ENCODE measurements around the gene CD320. TPM values are rescaled to one million over a fixed set of nuclear protein-coding genes. Genes with fewer than 3 reads are reported as not detected.
"Not testable (repeated sequence)": the region's sequence is repeated elsewhere in the genome, so short reads cannot be mapped to it uniquely, and the experiment has no call there.

Gene CD320
- total RNA-seq, 2 donors from 2014 or later = 45.2 to 110 TPM

DNA sequence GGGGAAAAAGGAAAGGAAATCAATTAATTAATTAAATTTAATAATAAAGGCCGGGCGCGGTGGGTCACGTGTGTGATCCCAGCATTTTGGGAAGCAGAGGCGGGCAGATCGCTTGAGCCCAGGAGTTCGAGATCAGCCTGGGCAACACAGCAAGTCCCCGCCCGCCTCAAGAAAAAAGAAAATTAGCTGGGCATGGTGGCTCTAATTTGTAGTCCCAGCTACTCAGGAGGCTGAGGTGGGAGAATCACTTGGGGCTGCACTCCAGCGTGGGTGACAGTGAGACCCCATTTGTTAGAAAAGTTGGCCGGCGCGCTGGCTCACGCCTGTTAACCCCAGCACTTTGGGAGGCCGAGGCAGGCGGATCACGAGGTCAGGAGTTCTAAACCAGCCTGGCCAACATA, 733 bp upstream of the CD320 start:
- H3K27me3 Mint-ChIP-seq = no peaks in the 10 kb centered on the region
- H3K9me3 Mint-ChIP-seq = no peaks in the 10 kb centered on the region
- DNase-seq (ENCODE audit: low spot score) (no peak), ATAC-seq (no peak)
- H3K36me3 Mint-ChIP-seq = no peaks in the 10 kb centered on the region
- peak overlapping the region; percentile 79 for H3K4me3 Mint-ChIP-seq
- peak overlapping the region; percentile 68 to 86 for H3K27ac Mint-ChIP-seq
- H3K4me1 Mint-ChIP-seq (ENCODE audit: low read depth in 2 of 2) = peaks cover 25 to 27% of the 10 kb centered on the region in 2 donors

DNA sequence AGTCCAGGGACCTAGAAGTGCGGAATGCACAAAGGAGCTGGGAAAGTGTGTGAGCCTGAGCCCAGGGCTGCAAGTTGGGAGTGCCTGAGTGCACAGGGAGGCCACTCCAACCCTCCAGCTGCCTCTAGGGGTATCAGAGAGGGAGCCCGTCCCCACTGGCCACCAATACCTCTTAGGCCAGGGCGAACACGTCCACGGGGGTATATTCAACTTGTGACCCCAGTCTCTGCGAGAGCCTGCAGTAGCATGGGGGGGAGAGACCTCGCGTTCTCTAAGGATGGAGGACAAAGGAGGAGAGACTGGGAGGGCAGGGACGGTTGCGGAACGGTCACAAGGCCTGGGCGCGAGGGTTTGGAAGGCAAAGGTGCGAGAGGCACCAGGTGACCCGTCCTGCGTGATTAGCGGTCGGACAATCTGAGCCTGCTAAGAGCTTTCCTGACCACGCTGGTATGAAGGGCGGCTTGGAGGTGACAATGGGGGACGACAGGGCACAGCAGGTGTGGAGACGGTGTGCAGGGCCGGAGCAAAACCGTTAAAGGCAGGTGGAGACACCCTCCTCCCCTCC, 676 bp downstream of the CD320 start:
- H3K4me1 Mint-ChIP-seq (ENCODE audit: low read depth in 2 of 2) = peaks cover 25 to 27% of the 10 kb centered on the region in 2 donors
- H3K36me3 Mint-ChIP-seq = no peaks in the 10 kb centered on the region
- peak overlapping the region; percentile 68 to 86 for H3K27ac Mint-ChIP-seq
- no peak for DNase-seq (ENCODE audit: low spot score)
- no peaks in the 10 kb centered on the region for H3K9me3 Mint-ChIP-seq
- H3K4me3 Mint-ChIP-seq = peak overlapping the region; percentile 79
- no peak for ATAC-seq
- H3K27me3 Mint-ChIP-seq = no peaks in the 10 kb centered on the region

DNA sequence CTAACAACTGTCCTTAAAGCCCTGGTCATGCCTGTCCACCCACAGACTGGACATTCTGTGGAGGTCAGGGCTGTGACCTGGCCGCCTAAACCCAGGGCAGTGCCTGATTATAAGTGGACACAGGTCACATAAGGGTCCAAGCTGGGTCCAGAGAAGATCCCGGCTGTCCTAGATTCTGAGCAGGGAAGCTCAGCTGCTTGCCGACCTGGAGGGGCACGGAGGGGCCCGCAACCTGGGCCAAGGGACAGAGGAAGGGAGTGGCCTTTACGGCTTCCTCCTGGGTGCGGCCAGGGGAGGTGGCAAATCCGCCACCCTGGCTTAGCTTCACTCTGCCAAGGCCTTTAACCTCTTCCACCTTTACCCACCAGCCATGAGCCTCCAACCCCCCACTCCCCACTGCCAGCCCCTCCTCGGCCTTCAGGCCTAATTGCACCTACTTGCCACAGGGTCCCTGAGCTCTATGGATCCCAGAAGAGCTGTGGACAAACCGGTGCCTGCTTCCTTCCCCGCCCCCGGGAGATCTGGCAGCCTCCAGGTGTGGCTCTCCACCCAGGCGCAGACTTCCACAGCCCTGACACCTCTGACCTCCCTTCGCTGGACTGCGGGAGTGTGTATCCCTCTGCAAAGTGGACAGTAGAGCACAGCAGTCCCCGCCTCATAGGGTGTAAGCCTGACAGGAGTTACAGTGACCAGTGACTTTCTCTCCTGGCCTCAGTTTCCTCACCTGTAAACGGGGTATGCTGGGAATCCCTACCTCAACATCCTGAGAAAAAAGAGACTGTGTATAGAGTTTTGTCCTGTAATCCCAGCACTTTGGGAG, 1.7 kb downstream of the CD320 start:
- Mint-ChIP-seq H3K27ac (peak overlapping the region; percentile 68 to 86), H3K36me3 (no peaks in the 10 kb centered on the region), H3K9me3 (no peaks in the 10 kb centered on the region), H3K4me1 (ENCODE audit: low read depth in 2 of 2) (peaks cover 25 to 27% of the 10 kb centered on the region in 2 donors), H3K27me3 (no peaks in the 10 kb centered on the region), H3K4me3 (peak overlapping the region; percentile 79)
- ATAC-seq (no peak), DNase-seq (ENCODE audit: low spot score) (no peak)

DNA sequence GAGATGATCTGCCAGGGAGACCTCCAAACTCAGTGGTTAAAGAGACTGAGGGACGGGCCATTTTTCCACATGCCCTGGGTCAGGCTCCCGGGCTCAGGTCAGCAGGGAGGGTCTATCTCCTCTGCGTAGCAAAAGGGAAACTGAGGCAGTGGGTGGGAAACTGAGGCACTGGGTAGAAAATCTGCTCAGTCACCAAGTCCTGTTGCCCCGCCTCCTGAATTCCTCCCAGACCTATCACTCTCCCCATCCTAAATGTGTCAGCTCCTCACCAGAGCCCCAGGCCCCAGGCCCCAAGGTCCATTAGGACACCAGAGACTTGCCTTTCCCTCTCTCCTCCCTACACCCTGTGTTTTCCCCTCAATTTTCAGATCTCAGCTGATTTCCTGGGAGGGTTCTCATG, 2.4 kb downstream of the CD320 start:
- no peak for ATAC-seq
- no peak for DNase-seq (ENCODE audit: low spot score)
- Mint-ChIP-seq H3K9me3 (no peaks in the 10 kb centered on the region), H3K27ac (peak overlapping the region; percentile 68 to 86), H3K27me3 (no peaks in the 10 kb centered on the region), H3K4me1 (ENCODE audit: low read depth in 2 of 2) (peaks cover 25 to 27% of the 10 kb centered on the region in 2 donors), H3K4me3 (peak overlapping the region; percentile 79), H3K36me3 (no peaks in the 10 kb centered on the region)

DNA sequence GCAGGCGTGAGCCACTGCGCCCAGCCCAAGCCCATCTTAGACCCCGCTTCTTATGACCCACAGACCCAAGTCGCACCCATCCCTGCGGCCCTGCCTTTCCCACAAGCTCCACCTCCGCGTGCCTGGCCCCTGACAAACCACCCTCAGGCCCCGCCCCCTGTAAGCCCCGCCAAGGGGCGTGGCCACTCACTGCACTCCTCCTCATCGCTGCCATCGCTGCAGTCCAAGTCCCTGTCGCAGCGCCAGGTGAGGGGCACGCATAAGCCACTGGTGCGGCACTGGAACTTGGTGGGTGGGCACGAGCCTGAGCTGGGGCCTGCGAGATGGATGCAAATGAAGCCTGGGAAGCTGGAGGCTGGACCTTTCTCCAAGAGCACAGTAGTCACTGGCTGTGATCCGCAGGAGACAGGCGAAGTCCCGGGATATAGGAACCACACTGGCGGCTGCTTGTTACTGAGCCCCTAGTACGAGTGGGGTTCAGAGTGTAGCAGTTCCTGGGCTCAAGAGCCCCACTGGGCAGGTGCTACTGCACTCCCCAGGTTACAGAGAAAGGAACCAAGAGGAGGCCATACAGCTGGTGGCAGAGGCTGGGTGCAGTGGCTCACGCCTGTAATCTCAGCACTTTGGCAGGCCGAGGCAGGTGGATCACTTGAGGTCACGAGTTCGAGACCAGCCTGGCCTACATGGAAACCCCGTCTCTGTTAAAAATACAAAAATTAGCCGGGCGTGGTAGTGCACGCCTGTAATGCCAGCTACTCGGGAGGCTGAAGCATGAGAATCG, 3.1 kb downstream of the CD320 start:
- Mint-ChIP-seq H3K4me1 (ENCODE audit: low read depth in 2 of 2) (peaks cover 25 to 27% of the 10 kb centered on the region in 2 donors), H3K36me3 (no peaks in the 10 kb centered on the region), H3K27ac (no peak overlapping the region), H3K4me3 (no peak overlapping the region), H3K27me3 (no peaks in the 10 kb centered on the region), H3K9me3 (no peaks in the 10 kb centered on the region)
- DNase-seq (ENCODE audit: low spot score) (no peak), ATAC-seq (no peak)

DNA sequence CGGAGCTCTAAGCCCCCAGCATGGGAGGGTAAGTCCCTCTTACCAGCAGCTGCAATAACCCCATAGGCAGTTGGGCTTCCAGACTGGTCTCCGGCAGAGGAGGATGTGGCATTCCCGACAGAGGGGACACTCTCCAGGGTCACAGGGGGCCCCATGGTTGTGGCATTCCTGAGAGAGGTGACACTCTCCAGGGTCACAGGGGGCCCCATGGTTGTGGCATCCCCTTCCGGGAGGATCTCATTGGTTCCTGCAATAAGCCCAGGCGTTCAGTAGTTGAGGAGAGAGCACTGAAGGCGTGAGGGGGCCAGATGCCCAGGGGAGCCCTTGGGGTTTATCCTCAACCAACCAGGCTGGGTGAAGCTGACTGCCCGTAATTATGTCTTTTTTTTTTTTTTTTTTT, 5.4 kb downstream of the CD320 start:
- DNase-seq (ENCODE audit: low spot score) (no peak), ATAC-seq (no peak)
- Mint-ChIP-seq H3K4me1 (ENCODE audit: low read depth in 2 of 2) (peaks cover 17 to 21% of the 10 kb centered on the region in 2 donors), H3K27me3 (no peaks in the 10 kb centered on the region), H3K27ac (no peak overlapping the region), H3K9me3 (no peaks in the 10 kb centered on the region), H3K36me3 (no peaks in the 10 kb centered on the region), H3K4me3 (no peak overlapping the region)

DNA sequence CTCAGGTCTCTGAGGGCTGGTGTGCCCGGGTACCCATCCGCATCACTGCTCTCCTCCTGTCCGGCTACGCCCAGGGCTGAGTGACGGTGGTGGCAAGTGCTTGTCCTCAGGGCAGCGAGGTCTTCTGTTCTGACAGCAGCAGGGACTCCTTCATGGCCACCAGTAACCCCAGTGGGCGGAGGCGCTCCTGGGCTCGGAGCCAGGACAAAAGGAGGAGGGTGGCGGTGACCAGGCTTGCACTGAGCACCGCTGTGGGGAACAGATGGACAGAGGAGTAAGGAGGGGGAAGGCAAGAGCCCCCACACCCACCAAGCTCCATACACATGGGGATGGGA, 5.8 kb downstream of the CD320 start:
- DNase-seq (ENCODE audit: low spot score) = peak; percentile 59
- no peak overlapping the region for H3K4me3 Mint-ChIP-seq

DNA sequence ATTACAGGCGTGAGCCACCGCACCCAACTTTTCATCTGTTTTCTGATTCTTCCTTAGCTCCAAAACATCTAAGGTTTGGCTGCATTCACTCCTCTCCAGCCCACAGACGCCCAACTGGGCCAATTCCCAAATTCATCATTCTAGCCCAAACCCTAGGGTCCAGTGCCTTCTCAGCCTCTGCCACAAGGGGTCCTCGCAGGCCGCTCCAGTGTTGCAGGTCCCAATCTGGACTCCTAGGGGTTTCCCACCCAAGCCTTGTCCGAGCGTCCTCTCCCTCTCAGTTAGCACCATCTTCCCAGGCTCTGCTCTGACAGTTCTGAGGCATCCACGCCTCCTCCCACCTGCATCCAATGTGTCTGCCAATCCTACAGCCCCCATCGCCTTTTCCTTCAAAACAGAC, 16.8 kb downstream of the CD320 start:
- ATAC-seq = peak; percentile 69 to 86
- H3K4me1 Mint-ChIP-seq (ENCODE audit: low read depth in 2 of 2); DNase-seq (ENCODE audit: low spot score); H3K9me3 Mint-ChIP-seq; H3K4me3 Mint-ChIP-seq; H3K27ac Mint-ChIP-seq; H3K27me3 Mint-ChIP-seq; H3K36me3 Mint-ChIP-seq: not testable (repeated sequence)

More for the DNA sequence above, 5.8 kb downstream of the CD320 start:
- no peaks in the 10 kb centered on the region for H3K9me3 Mint-ChIP-seq
- ATAC-seq = peak in 1 of 2 donors; percentile 25
- no peaks in the 10 kb centered on the region for H3K36me3 Mint-ChIP-seq
- H3K27me3 Mint-ChIP-seq = no peaks in the 10 kb centered on the region
- peaks cover 13 to 17% of the 10 kb centered on the region in 2 donors for H3K4me1 Mint-ChIP-seq (ENCODE audit: low read depth in 2 of 2)
- no peak overlapping the region for H3K27ac Mint-ChIP-seq

DNA sequence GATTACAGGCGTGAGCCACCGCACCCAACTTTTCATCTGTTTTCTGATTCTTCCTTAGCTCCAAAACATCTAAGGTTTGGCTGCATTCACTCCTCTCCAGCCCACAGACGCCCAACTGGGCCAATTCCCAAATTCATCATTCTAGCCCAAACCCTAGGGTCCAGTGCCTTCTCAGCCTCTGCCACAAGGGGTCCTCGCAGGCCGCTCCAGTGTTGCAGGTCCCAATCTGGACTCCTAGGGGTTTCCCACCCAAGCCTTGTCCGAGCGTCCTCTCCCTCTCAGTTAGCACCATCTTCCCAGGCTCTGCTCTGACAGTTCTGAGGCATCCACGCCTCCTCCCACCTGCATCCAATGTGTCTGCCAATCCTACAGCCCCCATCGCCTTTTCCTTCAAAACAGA, 31.6 kb downstream of the CD320 start:
- not testable (repeated sequence) for H3K27me3 Mint-ChIP-seq; H3K9me3 Mint-ChIP-seq; H3K36me3 Mint-ChIP-seq; H3K27ac Mint-ChIP-seq; DNase-seq (ENCODE audit: low spot score); H3K4me3 Mint-ChIP-seq; H3K4me1 Mint-ChIP-seq (ENCODE audit: low read depth in 2 of 2)
- ATAC-seq = peak; percentile 61 to 82

DNA sequence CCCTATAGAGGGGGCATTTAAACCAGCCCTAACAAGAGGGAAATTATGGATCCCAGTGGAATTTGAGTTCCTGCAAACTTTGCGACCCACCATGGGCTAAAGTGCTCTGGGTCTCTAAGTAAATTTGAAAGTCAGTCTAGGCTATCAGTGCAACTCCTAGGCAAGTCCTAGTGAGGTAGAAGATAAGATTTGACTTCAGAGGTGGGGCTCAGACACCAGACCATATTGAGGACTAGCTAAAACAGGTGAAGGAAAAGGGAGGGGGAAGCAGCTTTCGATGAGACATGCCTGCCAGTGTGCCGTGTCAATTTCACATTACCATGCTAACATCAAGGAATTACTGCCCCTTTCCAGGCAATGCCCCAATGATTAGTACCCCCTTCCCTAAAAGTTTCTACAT, 38.4 kb downstream of the CD320 start:
- no peaks in the 10 kb centered on the region for H3K36me3 Mint-ChIP-seq
- peak overlapping the region; percentile 74 to 90 for H3K27ac Mint-ChIP-seq
- peaks cover 8 to 14% of the 10 kb centered on the region in 2 donors for H3K4me1 Mint-ChIP-seq (ENCODE audit: low read depth in 2 of 2)
- H3K4me3 Mint-ChIP-seq = peak overlapping the region; percentile 90
- H3K9me3 Mint-ChIP-seq = no peaks in the 10 kb centered on the region
- no peaks in the 10 kb centered on the region for H3K27me3 Mint-ChIP-seq
- DNase-seq (ENCODE audit: low spot score) (no peak), ATAC-seq (no peak)

DNA sequence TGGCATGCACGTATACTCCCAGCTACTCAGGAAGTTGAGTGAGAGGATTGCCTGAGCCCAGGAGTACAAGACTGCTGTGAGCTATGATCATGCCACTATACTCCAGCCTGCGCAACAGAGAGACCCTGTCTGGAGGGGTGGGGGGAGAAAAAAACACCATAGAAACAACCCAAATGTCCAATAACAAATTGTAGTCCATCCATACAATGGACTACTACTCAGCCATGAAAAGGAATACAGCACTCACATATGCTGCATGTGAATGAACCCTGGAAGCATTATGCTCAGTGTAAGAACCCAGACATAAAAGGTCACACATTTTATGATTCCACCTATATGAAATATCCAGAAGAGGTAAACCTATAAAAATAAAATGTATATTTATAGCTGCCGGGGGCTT, 42.3 kb downstream of the CD320 start:
- DNase-seq (ENCODE audit: low spot score) (no peak), ATAC-seq (no peak)
- Mint-ChIP-seq H3K27ac (no peak overlapping the region), H3K27me3 (no peaks in the 10 kb centered on the region), H3K4me3 (no peak overlapping the region), H3K36me3 (no peaks in the 10 kb centered on the region), H3K4me1 (ENCODE audit: low read depth in 2 of 2) (peaks cover 8 to 14% of the 10 kb centered on the region in 2 donors), H3K9me3 (no peaks in the 10 kb centered on the region)

DNA sequence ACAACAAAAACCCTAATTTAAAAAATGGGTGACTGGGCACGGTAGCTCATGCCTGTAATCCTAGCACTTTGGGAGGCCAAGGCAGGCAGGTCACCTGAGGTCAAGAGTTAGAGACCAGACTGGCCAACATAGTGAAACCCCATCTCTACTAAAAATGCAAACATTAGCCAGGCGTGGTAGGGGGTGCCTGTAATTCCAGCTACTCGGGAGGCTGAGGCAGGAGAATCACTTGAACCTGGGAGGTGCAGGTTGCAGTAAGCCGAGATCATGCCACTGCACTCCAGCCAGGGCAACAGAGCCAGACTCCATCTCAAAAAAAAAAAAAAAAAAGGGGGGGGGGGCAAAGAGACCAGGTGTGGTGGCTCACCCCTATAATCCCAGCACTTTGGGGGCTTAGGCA, 43.9 kb downstream of the CD320 start:
- not testable (repeated sequence) for H3K9me3 Mint-ChIP-seq; H3K4me3 Mint-ChIP-seq; ATAC-seq; H3K27ac Mint-ChIP-seq; H3K36me3 Mint-ChIP-seq; DNase-seq (ENCODE audit: low spot score); H3K27me3 Mint-ChIP-seq
- H3K4me1 Mint-ChIP-seq (ENCODE audit: low read depth in 2 of 2) = peaks cover 3 to 15% of the 10 kb centered on the region in 2 donors

DNA sequence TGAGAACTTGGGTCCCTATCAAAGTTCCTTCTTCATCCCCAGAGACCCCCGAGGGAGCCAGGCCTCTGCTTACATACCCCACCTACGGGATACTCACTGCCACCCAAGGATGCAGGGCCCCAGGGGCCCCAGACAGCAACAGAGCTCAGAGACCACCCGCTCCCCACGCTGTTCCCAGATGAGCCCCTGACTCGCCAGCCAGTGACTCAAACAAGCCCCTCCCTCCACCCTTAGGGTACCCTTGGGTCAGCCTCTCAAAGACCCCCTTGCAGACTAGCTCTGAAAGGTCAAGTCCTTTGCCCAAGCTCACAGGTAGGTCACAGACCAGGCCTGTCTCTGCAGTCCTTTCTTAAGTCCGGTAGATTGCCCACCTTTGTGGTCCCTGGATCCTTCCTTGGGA, 45.7 kb downstream of the CD320 start:
- ATAC-seq = peak in 1 of 2 donors; percentile 13
- H3K27me3 Mint-ChIP-seq = no peaks in the 10 kb centered on the region
- no peak for DNase-seq (ENCODE audit: low spot score)
- H3K9me3 Mint-ChIP-seq = no peaks in the 10 kb centered on the region
- H3K36me3 Mint-ChIP-seq = no peaks in the 10 kb centered on the region
- no peak overlapping the region for H3K27ac Mint-ChIP-seq
- H3K4me3 Mint-ChIP-seq = no peak overlapping the region
- H3K4me1 Mint-ChIP-seq (ENCODE audit: low read depth in 2 of 2) = peaks cover 0 to 12% of the 10 kb centered on the region in 2 donors

DNA sequence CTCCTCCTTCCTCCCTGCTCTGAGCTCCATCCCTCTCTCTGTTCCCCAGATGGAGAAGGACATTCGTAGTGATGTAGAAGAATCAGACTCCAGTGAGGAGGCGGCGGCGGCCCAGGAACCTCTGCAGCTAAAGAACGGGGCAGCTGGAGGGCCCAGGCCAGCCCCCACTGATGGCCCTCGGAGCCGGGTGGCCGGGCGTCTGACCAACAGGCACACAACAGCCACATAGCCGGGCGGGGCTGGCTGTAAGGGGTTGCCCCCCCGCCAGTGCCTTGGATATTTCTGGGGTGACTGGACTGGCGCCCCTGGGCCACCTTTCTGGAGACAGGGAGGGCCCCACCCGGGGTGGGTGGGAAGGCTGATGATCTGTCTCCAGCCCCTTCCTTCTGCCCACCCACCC, 46.3 kb downstream of the CD320 start:
- no peak overlapping the region for H3K4me3 Mint-ChIP-seq
- DNase-seq (ENCODE audit: low spot score) = no peak

More for the DNA sequence above, 46.3 kb downstream of the CD320 start:
- no peaks in the 10 kb centered on the region for H3K36me3 Mint-ChIP-seq
- H3K27me3 Mint-ChIP-seq = no peaks in the 10 kb centered on the region
- ATAC-seq = no peak
- no peaks in the 10 kb centered on the region for H3K9me3 Mint-ChIP-seq
- peaks cover 0 to 12% of the 10 kb centered on the region in 2 donors for H3K4me1 Mint-ChIP-seq (ENCODE audit: low read depth in 2 of 2)
- no peak overlapping the region for H3K27ac Mint-ChIP-seq

Data from natural killer cell treated with Interleukin-12 subunit alpha and Interleukin-12 subunit beta and Interleukin-15 and Interleukin-18, amount 100 ng/mL, for 72 hours (primary cell).